Activated naive CD4-positive, alpha-beta T cell treated with anti-CD3 and anti-CD28 coated beads for 36 hours (primary cell): Measurements from ENCODE around the gene RFX8. TPM values are rescaled to one million over a fixed set of nuclear protein-coding genes. Genes with fewer than 3 reads are reported as not detected.

ENCODE experiments used
- CTCF ChIA-PET: fragments of 350-600 bp; sonication (Branson Sonifier 250); formaldehyde crosslinking; loops from one replicate; lab custom pipeline; 2021; ENCODE audit warnings: antibody characterized with exemption; lab: Charles Lee
- DNase-seq: peaks from one replicate; pipeline ENCODE4 v3.0.0-alpha.2; 2020
- H3K27ac Mint-ChIP-seq: one replicate; pipeline ENCODE4 v1.8.0; 2021; ENCODE audit warnings: mild to moderate bottlenecking, mixed read lengths
- H3K27me3 Mint-ChIP-seq: one replicate; pipeline ENCODE4 v1.8.0; 2021; ENCODE audit warnings: low read depth, mixed read lengths
- H3K36me3 Mint-ChIP-seq: one replicate; pipeline ENCODE4 v1.8.0; 2021; ENCODE audit warnings: low read depth, mixed read lengths
- H3K4me1 Mint-ChIP-seq: one replicate; pipeline ENCODE4 v1.8.0; 2021; ENCODE audit warnings: low read depth, mixed read lengths
- H3K4me3 Mint-ChIP-seq: one replicate; pipeline ENCODE4 v1.8.0; 2021; ENCODE audit warnings: mild to moderate bottlenecking, moderate library complexity, mixed read lengths
- H3K9me3 Mint-ChIP-seq: one replicate; pipeline ENCODE4 v1.8.0; 2021; ENCODE audit warnings: mixed read lengths
- intact Hi-C: fragments of 100-400 bp; cut with micrococcal nuclease; formaldehyde crosslinking; loops from one replicate; pipeline ENCODE4 v1.15.1; 2023
- total RNA-seq, 2 experiments: library from RNA; stranded (reverse); gene quantifications; one replicate each; pipeline ENCODE4 v1.2.3, GENCODE V29; 2021

The RFX8 gene
- total RNA-seq, 2 experiments from 2014 or later = 0.60 to 0.64 TPM

DNA sequence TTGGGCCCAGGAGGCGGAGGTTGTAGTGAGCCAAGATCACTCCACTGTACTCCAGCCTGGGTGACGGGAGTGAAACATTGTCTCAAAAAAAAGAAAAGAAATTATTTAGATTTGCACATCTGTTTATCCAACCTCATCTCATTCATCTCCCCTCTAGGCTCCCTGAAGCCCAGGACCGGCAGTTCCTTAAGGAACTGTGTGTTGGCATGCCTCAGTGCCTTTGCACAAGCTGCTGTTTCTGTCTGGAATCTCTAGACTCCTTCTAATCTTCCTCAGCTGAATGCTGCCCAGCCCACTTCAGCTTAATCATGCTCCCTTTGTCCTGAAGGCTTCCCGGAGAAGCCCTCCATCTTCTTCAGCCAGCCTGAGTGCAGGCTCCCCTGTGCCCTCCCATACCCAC, 10.9 kb upstream of the RFX8 start:
- no peaks in the 10 kb centered on the region for H3K27me3 Mint-ChIP-seq
- no peaks in the 10 kb centered on the region for H3K36me3 Mint-ChIP-seq
- peaks cover 5% of the 10 kb centered on the region for H3K9me3 Mint-ChIP-seq
- peak overlapping the region; percentile 13 for H3K27ac Mint-ChIP-seq
- peaks cover 19% of the 10 kb centered on the region for H3K4me1 Mint-ChIP-seq
- CTCF ChIA-PET = interaction anchor here (0.6 to 1.6 kb wide), 3 partner anchors 11 to 585 kb away, joined by 4 read pairs; partner anchors contain the start of gene RFX8
- intact Hi-C loops = loop anchor here (1.0 kb wide), 1 partner anchor 11 kb away; the partner anchor contains the start of gene RFX8
- H3K4me3 Mint-ChIP-seq = no peak overlapping the region
- no peak for DNase-seq

DNA sequence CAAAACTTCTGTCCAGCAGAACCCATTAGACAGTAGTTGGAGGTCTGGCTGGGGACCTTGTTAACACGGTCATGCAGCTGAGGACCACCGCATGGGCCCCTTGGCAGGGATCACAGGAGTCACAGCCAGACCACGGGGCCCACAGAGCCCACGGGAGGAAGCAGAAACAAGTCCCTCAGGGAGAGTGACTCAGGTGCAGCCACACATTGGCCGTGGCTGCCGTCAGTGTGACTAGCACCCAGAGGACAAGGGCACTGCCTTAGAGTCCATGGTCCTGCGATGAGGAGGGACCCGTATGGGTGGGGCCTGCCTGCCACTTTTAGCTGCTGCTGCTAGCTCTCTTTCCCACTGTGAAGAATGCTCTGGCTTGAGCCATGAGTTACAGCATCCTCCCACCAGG, 5.9 kb upstream of the RFX8 start:
- no peak for DNase-seq
- CTCF ChIA-PET = no interaction called here
- intact Hi-C loops = no loop called here
- Mint-ChIP-seq H3K27ac (no peak overlapping the region), H3K36me3 (no peaks in the 10 kb centered on the region), H3K9me3 (no peaks in the 10 kb centered on the region), H3K4me3 (no peak overlapping the region), H3K4me1 (peaks cover 8% of the 10 kb centered on the region), H3K27me3 (peaks cover 4% of the 10 kb centered on the region)

DNA sequence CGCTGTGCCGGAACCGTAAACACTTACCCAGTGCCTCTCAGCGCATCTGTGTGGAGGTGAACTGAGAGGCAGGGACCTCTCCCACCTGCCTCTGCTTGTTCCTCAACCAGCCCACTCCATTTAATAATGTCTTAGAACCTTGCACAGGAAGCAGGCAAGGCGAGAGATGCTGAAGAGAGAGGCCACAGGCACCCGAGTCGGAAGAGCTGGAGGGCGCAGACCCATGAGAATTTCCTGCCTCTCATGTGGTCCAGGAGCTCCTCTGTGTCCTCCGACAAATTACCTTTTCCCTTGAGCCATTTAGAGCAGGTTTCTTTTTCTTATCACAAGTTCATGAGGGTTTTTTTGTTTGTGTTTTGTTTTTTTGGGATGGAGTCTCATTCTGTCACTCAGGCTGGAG, 4.9 kb upstream of the RFX8 start:
- peaks cover 12% of the 10 kb centered on the region for H3K4me1 Mint-ChIP-seq
- no peaks in the 10 kb centered on the region for H3K36me3 Mint-ChIP-seq
- no peak overlapping the region for H3K4me3 Mint-ChIP-seq
- CTCF ChIA-PET = no interaction called here
- intact Hi-C loops = loop anchor here (5.0 kb wide), 1 partner anchor 237 kb away; no protein-coding TSS in a partner anchor
- peaks cover 8% of the 10 kb centered on the region for H3K27me3 Mint-ChIP-seq
- H3K27ac Mint-ChIP-seq = no peak overlapping the region
- no peak for DNase-seq
- no peaks in the 10 kb centered on the region for H3K9me3 Mint-ChIP-seq

DNA sequence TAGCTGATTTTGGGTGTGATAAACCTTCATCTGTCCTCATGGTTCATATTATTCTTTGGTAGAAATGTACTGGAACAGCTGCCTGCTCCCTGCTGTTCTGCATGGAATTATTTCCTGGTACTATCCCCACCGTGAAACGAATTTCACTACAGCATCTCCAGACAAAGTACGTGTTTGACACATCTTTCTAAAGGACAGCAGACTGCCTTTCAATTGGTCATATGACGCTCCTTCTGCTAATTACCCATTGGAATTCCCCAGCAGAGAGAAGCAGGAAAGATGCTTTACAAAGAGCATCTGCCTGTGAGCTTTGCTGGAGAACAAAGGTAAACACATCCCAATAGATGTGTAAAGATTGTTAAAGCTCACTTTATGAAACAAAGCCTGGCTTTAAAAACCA, 4.4 kb upstream of the RFX8 start:
- Mint-ChIP-seq H3K9me3 (no peaks in the 10 kb centered on the region), H3K27me3 (peaks cover 8% of the 10 kb centered on the region), H3K4me3 (no peak overlapping the region), H3K4me1 (peaks cover 12% of the 10 kb centered on the region), H3K36me3 (no peaks in the 10 kb centered on the region), H3K27ac (no peak overlapping the region)
- CTCF ChIA-PET = interaction anchor here (0.6 kb wide), 2 partner anchors 137 to 246 kb away, joined by 3 to 5 read pairs; no protein-coding TSS in a partner anchor
- intact Hi-C loops = loop anchor here (5.0 kb wide), 1 partner anchor 238 kb away; no protein-coding TSS in a partner anchor
- DNase-seq = no peak

DNA sequence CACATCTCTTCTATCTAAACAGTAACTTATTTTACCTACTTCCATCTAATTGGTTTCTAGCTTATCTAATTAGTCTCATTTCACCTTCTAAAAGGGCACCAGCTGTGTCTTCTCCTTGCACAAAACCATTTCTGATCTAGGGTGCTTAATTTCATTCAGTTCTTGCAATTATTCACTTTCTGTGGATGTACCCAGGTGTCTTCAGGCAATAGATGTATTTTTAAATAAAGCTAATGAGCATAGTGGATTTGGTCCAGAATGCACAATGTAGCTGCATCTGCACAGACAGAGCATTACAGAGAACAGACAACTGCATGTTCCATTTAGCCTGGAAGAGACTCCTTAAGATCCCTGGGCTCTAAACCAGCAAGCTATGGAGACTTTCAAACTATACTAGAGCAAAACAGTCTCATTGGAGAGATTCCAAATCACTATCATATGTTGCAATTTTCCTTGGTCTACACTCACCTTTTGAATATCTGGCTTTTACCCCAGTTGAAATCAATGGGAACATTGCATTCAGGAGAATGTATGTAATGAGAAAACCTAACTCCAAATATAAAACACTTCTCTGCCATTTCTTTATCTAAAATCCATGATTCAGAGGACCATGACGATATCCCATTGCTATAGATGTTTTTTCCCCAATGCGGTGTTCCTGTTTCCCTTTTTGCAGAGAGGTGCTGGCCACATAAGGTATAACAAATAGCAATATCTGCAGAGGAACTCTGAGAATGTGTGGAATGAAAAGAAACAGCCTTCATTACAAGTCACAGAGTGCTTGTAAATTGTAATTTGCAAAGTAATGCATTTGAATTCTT, 3.5 kb upstream of the RFX8 start:
- Mint-ChIP-seq H3K4me1 (peaks cover 14% of the 10 kb centered on the region), H3K27me3 (peaks cover 8% of the 10 kb centered on the region), H3K36me3 (no peaks in the 10 kb centered on the region), H3K9me3 (no peaks in the 10 kb centered on the region), H3K27ac (no peak overlapping the region), H3K4me3 (no peak overlapping the region)
- no peak for DNase-seq
- intact Hi-C loops = loop anchor here (5.0 kb wide), 1 partner anchor 239 kb away; no protein-coding TSS in a partner anchor
- CTCF ChIA-PET = no interaction called here

DNA sequence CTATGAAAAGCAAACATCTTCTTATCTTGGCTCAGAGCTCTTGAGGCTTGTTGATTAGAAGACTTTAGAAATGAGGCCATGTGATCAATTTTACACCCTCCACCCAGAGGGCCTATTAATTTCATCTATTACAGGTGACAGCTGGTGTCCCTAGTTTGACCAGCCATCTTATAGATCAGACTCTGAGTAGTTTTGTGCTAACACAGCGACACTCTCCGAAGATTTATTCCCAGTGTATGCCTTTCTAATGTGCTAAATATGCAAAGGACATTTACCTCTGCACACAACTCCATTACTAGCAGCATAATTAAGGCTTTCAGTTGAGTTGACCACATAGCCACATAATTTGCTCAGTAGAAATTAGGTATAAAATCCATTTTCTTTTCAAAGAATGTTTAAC, 2.6 kb upstream of the RFX8 start:
- Mint-ChIP-seq H3K4me1 (peaks cover 14% of the 10 kb centered on the region), H3K9me3 (no peaks in the 10 kb centered on the region), H3K27me3 (peaks cover 8% of the 10 kb centered on the region), H3K36me3 (no peaks in the 10 kb centered on the region), H3K4me3 (no peak overlapping the region), H3K27ac (no peak overlapping the region)
- DNase-seq = no peak
- CTCF ChIA-PET = no interaction called here
- intact Hi-C loops = loop anchor here (5.0 kb wide), 1 partner anchor 240 kb away; no protein-coding TSS in a partner anchor

DNA sequence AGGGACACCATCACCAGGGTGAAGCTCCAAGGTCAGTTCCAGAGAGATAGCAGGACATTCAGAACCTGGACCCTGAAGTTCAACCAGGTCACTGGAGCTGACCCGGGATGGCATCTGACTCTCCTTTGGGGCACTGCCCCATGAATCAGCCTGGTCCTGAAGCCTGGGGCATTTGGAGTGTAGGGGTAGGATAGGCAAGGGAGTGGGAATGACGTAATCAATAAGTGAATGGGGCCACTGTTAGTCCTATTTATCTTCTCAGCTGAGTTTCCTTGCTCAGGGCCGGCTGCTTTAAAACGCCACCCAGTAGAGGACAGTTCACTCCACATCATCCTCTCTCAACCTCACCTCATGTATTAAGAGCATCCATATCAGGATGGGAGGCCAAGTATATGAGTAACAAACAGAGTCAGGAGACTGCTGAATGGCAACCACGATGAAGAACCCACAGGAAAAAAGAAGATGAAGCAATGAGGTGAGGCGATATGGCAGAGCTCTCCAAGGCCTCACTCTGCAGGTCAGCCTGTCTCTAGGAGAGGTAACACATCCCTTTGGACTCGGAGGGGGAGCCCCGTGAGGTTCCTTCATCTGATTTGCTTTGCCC, 1.8 kb upstream of the RFX8 start:
- H3K4me1 Mint-ChIP-seq = peaks cover 14% of the 10 kb centered on the region
- no peaks in the 10 kb centered on the region for H3K9me3 Mint-ChIP-seq
- peaks cover 8% of the 10 kb centered on the region for H3K27me3 Mint-ChIP-seq
- no peak for DNase-seq
- intact Hi-C loops = loop anchor here (5.0 kb wide), 1 partner anchor 241 kb away; no protein-coding TSS in a partner anchor
- no peaks in the 10 kb centered on the region for H3K36me3 Mint-ChIP-seq
- no peak overlapping the region for H3K27ac Mint-ChIP-seq
- CTCF ChIA-PET = no interaction called here
- no peak overlapping the region for H3K4me3 Mint-ChIP-seq

DNA sequence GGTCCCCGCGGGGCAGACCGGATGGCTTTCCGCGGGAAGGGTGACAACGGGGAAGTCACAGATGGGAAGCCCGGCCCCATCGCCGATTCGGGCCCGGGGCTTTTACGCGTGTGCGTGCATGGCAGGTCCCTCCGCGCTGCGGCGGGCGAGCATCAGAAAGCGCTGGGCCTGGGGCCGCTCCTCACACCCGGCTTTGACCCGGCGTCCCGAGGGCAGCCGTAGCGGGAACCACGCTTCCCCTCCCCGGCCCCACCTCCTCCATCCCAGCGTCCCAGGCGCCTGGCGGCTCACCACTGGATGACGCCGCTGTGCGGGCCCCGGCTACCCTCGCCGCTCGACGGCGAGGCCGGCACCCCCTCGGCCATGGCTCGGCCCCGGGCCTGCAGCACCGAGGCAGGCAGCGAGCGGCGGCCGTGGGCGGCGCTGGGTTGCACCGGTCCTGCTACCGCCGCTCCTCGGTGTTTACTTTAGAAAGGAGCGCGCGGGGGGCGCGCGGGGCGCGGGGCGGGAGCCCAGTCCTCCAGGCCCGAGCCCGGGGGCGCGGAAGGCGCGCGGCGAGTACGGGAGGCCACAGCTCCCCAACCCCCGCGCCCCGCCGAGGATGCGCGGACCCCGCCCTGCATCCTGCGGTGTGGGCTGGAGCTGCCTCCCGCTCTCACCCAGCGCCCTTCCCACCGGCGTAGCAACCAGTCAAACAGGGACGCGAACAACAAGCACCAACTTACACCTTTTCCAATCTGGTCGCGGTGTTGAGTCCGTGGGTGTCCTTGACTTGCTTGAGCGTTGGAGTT, 806 bp downstream of the RFX8 start:
- intact Hi-C loops = loop anchor here (2.0 kb wide), 4 partner anchors 31 to 357 kb away; no protein-coding TSS in a partner anchor
- Mint-ChIP-seq H3K4me1 (peaks cover 6% of the 10 kb centered on the region), H3K36me3 (no peaks in the 10 kb centered on the region), H3K4me3 (peak overlapping the region; percentile 80), H3K27ac (no peak overlapping the region), H3K9me3 (no peaks in the 10 kb centered on the region), H3K27me3 (peaks cover 3% of the 10 kb centered on the region)
- peak; percentile 64 for DNase-seq
- CTCF ChIA-PET = interaction anchor here (0.7 to 1.5 kb wide), 7 partner anchors 8 to 258 kb away, joined by 3 to 4 read pairs (median 3); no protein-coding TSS in a partner anchor

DNA sequence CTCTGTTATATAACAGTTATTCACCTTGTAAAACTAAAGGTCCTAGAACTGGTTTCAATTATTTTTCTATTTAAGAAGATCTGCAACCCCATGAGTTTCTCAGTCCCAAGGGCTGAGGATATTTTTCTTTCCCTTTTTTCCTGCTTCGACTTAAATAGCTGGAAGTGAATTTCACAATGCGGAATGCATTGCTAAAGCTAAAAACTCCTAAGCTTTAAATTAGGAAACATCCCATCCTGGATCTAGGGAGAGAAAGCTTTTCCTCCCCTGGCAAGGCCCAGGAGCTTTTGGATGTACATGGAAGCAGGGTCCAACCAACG, 1.4 kb downstream of the RFX8 start:
- Mint-ChIP-seq H3K4me1 (peaks cover 6% of the 10 kb centered on the region), H3K27ac (no peak overlapping the region), H3K4me3 (peak overlapping the region; percentile 74), H3K9me3 (no peaks in the 10 kb centered on the region), H3K27me3 (peaks cover 3% of the 10 kb centered on the region), H3K36me3 (no peaks in the 10 kb centered on the region)
- CTCF ChIA-PET = interaction anchor here (0.7 to 1.2 kb wide), 3 partner anchors 9 to 55 kb away, joined by 3 to 4 read pairs (median 3); no protein-coding TSS in a partner anchor
- DNase-seq = no peak
- intact Hi-C loops = no loop called here

DNA sequence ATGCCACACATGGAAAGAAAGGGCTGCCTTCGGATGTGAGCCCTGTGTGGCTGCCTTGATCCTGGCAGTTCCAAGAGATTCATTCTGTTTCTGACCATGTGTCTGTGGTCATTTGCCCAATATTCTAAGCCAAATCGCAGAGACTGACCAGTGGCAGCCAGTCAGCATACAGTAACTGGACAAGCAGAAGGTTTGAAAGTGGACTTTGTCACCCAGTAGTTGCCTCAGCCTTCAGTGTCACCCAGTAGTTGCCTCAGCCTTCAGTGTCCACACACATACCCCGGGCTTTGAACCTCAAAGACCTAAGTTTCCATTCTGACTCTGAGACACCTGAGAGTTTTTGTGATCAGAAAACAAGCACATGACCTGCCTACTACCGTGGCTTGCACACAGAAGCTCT, 5.0 kb downstream of the RFX8 start:
- CTCF ChIA-PET = no interaction called here
- H3K36me3 Mint-ChIP-seq = no peaks in the 10 kb centered on the region
- H3K27ac Mint-ChIP-seq = no peak overlapping the region
- no peak for DNase-seq
- H3K9me3 Mint-ChIP-seq = no peaks in the 10 kb centered on the region
- H3K27me3 Mint-ChIP-seq = no peaks in the 10 kb centered on the region
- intact Hi-C loops = no loop called here
- peaks cover 2% of the 10 kb centered on the region for H3K4me1 Mint-ChIP-seq
- no peak overlapping the region for H3K4me3 Mint-ChIP-seq

DNA sequence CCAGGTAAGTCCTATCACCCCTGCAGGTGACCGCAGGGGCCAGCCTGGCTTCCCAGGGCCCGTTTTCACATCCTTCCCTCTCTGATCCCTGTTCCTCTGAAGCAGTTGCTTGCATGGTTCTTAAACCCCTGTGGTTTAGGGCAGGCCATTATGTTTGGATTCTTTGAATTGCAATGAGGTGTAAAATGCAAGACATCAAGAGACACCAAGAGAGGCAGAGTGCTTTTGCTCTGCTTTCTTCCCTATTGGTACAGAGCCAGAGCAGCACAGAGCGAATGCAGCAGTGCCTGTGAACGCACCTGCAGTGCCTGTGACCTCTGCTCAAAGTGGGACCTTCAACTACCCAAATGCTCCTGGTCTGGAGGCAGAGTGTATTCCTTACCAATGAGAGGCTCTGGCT, 7.6 kb downstream of the RFX8 start:
- no peaks in the 10 kb centered on the region for H3K4me1 Mint-ChIP-seq
- intact Hi-C loops = no loop called here
- CTCF ChIA-PET = no interaction called here
- H3K9me3 Mint-ChIP-seq = no peaks in the 10 kb centered on the region
- no peaks in the 10 kb centered on the region for H3K27me3 Mint-ChIP-seq
- H3K36me3 Mint-ChIP-seq = no peaks in the 10 kb centered on the region
- no peak for DNase-seq
- no peak overlapping the region for H3K4me3 Mint-ChIP-seq
- no peak overlapping the region for H3K27ac Mint-ChIP-seq

DNA sequence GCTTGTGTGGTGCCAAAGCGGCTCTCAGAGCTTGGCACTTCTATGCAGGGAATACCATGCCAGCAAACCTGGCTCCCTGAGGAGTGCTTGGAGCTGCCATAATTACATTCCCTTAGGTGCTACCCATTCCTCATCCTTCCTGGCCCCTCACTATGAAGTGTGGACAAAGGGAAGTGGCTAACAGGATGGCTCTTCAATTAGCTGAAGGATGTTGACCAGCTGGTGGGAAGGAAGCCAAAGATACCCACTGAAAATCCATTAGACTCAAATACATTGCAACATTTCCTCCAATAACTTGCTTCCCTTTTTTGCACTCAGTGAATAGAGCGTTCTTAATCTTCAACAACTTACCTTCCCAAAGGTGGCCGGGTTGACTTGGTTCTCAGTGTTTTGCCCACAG, 8.5 kb downstream of the RFX8 start:
- Mint-ChIP-seq H3K9me3 (no peaks in the 10 kb centered on the region), H3K27me3 (no peaks in the 10 kb centered on the region), H3K27ac (no peak overlapping the region), H3K4me1 (no peaks in the 10 kb centered on the region), H3K36me3 (no peaks in the 10 kb centered on the region), H3K4me3 (no peak overlapping the region)
- no peak for DNase-seq
- CTCF ChIA-PET = no interaction called here
- intact Hi-C loops = no loop called here
